SHP77 (cell line): ENCODE measurements around the gene RPL37A.
A peak's percentile ranks its signal among the peaks of the same experiment; 100 is the strongest.

ENCODE experiments used
- DNase-seq, 2 experiments: peaks; one replicate each; lab custom pipeline; 2025; lab: John Stamatoyannopoulos, UW

The RPL37A gene

DNA sequence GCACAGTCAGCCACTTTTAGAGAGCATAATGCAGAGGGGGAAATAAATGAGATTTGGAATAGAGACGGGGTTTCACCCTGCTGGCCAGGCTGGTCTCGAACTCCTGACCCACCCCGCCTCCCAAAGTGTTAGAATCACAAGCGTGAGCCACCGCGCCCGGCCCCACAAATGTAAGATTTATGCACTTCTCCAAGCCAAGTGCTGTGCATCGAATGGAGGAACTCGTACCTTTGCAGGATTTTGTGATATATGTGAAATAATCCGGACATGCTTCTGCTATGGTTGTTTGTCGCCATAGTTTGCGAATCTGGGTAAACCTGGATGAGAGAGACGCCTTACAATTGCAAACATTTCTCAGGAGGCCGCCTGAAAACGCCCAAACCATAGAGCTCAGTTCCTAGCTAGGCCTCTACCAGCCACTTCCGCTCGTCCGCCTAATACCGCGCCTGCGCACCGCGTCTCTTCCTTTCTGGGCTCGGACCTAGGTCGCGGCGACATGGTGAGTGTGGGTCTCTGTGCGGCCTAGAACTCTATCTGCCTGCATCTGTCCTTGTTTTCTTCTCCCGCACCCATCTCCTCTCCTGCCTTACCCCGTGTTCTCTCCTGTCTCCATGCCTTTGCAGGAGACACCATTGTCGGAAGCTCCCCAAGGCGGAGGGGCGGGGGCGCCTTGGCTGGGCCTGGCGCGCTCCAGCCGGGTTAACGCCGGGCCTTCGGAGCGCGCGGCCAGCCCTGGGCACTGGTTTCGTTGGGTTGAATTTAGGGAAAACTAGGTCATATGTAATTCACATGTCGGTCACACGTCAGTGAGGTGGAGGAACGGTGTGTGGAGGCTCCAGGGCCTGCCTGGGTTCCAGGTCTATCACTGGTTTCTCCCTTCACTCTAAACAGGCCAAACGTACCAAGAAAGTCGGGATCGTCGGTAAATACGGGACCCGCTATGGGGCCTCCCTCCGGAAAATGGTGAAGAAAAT, at the start of gene RPL37A:
RPL37A (plus strand) TSS at position 466 of the 974 bp plus-strand sequence; CDS start at position 497, 31 bp downstream.
- DNase-seq = peak; percentile 93

DNA sequence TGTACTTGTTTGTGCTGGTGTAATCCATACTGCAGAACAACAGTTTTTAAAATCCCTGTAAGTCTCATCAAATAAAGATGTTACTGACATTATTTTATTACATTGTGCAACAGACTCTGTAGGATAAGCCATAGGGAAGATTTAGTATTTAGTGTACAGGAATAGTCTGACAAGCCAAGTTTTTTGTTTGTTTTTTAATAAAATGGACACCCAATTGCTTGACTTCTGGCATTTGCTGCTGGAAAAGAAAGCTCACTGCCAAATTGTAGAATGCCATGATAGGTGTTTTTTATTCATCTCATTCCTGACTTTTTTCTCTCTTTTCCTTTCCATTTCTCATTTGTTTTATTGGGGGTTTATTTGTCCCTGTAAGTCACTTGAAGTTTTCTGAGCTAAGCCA, 48.3 kb upstream of the RPL37A start:
- no peak for DNase-seq

DNA sequence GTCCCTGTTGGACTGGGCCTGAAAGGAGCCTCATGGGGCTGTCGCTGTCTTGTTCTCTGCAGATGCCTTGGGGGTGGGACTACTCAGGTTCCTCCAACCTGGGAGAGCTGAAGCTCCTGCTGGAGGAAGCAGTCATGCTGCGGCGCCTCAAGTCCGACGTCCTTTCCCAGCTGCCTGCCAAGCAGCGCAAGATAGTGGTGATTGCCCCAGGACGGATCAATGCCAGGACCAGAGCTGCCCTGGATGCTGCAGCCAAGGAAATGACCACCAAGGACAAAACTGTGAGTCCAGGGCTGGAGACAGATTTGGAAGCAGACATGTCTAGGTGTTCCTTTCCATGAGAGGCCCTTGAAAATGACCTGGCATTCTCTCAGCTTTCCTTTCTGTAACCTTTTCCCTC, 47.9 kb upstream of the RPL37A start:
- DNase-seq = no peak

DNA sequence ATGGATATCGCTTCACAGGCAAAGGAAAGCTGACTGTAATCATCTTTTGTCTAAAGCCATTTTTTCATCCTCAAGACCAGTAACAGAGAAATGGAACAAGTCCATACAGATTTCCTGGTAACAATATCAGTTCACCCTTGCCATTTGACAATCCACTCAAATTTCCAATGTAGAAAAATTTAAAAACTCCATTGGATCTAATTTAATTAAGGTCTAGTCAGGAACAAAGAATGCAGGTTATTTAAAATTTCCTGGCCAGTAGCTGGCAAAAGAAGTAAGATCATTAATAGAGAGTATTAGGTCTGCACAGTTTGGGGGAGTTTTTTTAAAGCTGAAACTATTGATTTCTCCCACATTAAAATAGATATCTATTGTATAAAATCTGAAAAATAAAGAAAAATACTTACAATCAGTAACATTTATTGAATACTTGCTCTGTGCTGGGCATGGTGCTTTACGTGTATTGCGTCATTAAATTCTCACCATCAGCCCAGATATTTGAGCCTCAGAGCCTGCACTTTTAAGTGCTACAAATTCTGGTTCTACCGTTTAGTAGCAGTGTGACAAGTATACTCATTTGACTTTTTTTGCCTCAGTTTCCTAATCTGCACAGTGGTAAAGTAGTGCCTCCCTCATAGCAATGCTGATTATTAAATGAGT, 44.6 kb upstream of the RPL37A start:
- no peak for DNase-seq

DNA sequence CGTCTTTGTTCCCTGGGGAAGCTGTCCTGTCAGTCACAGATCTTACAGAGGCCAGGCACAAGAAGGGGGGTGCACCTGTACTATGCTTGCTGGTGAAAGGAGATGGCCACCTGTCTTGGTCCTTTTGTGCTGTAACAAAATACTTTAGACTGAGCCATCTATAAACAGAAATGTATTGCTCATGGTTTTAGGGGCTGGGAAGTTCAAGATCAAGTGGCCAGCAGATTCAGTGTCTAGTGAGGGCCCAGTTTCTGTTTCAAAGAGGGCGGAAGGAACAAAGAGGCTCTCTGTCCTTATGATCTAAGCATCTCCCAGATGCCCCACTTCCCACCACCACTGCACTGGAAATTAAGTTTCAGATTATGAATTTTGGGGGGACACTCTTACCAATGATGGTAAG, 35.5 kb upstream of the RPL37A start:
- no peak for DNase-seq

DNA sequence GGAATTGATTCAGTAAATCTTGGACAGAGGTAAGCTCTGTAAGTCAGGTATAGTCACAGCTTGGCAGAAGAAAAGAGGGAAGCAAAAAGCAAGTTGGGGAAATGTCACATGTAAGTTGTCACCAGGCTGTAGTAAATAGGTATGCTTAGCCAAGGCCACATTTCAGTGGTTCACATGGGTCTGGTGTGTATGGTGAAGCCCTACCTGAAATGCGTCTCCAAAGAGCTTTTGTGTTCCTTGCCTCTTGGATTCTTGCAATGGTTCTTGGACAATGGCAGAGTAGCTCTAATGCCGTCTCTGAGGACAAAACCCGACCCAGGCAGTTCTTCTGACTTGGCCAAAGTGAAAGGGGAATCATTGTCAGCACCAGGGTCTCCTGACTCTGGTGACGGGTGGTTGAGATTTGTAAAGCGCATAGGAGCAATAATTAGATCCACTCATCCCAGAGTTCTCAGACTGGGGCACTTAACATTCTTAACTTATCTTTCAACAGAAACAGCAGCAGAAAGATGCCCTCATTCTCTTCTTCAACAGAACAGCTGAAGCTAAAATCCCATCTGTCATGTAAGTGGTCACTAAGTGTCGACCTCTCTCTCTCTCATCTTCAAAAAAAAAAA, 34.4 kb upstream of the RPL37A start:
- no peak for DNase-seq

DNA sequence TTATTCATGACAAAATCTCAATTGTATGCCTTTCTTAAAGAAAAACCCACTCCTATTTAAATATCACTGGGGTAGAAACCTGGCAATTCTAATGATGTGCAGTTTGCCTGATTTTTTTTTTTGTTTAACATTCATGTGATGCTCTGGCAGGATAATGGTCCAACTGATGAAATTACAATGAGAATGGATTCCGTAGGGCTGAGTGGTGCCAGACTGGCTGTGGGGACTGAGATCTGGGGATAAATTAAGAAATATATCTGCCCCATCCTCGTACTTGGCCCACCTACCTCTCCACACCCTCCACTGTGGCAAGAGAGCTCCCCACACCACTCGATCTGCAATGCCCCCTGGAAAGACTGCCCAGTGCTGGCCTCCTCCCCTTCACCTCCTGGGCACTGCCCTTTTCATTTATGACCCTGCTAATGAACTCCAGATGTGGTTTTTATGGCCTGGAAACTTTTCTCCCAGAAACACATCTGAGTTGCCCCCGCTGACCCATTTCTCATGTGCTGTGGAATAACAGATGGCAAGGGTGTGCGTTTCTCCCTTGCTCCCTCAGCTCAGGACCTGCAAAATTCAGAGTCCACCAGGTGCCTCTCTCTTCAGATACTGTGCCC, 33.0 kb upstream of the RPL37A start:
- DNase-seq = no peak

DNA sequence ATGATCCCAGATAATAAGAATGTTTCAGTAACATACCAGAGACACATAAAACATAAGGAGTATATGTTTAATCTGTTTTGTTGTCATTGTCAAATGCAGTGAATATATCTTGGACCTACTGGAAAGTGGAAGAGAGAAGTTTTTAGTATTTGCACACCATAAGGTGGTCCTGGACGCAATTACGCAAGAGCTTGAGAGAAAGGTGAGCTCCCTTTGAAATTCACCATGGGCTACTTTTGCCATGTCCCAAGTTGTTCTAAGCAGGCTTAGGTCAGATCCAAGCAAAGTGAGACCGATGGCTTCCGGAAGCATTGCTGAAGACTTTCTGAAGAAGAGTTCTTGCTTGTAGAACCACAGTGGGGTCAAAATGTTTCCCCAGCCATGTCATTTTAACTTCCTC, 30.8 kb upstream of the RPL37A start:
- DNase-seq = no peak

DNA sequence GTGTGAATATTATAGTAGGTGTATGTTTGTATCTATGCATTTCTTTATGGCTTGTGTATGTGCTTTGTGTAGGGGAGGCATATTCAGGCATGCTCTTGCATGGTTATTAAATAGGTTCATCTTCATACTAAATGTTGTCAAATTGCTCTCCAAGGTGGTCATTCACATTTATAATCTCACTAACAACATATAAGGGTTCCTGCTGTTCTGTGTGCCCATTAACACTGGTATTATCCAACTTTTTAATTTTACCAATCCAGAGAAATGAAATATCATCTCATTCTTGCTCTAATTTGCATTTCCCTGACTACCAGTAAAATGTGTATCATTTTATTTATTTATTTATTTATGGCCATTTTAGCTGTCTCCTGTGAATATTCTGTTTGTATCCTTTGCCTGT, 29.0 kb upstream of the RPL37A start:
- no peak for DNase-seq

DNA sequence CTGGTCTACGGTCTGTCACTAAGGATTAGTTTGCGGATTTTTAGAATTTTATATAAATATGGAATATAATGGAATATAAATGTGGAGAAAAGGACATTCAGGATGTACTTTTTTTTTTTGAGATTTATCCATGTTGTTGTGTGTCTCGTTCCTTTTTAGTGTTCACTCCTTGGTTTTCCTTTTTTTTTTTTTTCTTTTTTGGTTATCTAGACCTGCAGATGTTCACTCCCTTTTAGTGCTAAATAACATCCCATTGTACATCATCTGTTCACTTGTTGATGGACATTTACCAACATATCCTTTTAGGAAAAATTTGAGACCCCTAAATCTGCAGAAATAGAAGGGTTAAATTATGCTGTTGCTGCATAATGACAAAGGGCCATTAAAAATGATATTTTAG, 25.5 kb upstream of the RPL37A start:
- no peak for DNase-seq

DNA sequence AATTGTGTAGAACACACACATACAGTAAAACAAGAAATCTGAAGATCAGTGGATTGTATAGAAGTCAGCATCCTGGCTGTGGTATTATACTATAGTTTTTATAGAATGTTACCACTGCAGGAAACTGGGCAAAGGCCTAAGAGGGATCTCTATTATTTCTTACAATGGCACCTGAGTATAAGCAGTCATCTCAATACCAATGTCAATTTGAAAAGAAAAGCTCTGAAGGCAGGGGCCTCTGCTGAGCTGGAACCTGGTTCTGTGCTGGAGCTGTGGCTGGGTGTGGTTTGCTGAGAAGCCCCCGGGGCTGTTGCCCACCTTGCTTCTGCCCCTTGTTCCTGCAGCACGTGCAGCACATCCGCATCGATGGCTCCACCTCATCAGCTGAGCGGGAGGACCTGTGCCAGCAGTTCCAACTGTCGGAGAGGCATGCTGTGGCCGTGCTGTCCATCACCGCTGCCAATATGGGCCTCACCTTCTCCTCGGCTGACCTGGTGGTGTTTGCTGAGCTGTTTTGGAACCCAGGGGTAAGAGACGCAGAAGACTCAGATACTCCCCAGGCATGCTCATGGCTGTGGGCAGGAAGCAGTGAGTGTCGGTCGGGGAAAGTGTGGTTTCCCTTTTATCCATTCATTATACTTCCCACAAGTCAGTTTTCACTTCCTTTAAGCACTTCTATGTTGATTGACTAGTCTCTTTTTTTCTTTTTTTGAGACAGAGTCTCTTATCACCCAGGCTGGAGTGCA, 23.5 kb upstream of the RPL37A start:
- DNase-seq = no peak

DNA sequence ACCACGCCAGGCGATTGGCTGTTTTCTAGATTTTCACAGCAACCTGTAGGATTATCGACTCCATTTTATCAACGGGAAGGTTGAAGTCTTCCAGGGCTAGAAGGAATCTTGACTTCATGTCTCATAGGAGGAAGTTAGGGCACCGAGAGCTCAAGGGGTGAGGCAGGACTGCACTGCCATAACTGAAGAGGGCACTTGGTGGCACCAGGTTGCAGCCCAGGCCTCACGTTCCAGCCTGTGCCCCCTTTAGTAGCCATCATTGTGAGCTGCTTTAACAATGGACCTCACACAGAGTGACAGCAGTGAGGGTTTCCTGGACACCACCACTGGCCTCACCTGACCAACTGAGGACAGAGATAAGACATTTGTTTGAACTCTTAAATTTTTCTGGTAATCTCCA, 22.9 kb upstream of the RPL37A start:
- no peak for DNase-seq

DNA sequence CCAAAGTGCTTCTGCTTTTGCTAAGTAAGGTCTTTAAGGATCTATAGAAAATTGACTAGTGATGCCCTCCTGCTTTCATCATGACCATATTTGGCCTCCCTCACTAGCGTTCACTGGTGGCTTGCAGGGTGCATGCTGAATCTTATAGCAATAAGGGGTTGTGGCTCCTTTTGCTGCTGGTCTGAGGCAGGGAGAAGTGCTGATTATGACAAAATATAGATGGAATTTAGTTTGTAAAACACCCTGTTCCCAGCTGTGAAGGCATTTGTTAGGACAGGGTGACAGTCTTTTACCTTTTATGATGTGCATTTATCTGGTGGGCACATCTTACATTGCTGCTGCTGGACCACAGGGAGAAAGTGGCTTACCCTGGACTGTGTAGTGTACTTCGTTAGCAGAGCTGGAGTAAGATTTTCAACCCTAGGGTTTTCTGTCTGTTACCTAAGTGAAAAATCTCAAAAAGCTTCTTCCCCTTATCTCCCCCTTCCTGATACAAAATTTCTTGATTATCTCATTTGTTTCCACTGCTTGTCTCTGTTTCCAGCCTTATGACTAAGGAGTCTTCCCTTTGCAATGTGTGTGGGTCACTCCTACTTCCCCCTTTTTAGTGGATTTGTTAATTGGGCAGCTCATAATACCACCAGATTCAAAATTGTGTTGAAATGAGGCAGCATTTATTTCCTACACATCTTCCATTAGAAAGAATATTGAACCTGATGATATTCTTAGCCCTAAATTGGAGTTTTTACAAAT, 21.2 kb upstream of the RPL37A start:
- no peak for DNase-seq

DNA sequence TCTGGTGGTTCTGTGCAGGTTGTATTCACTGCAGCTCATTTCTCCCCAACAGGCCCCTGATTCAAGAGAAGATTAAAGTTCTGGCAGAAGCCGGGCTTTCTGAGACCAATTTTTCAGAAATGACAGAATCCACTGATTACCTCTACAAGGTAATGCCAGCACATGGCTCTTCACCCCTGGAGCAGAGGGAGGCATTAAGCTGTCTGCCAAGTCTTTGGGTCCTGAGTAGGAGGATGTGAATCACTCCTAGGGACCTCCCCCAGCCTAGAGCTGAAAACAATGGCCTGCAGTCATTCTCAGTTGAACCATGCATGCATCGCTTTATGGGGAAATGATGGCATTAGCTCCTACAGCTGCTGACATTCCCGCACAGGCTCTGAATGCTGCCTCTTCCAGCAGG, 20.5 kb upstream of the RPL37A start:
- DNase-seq = no peak

DNA sequence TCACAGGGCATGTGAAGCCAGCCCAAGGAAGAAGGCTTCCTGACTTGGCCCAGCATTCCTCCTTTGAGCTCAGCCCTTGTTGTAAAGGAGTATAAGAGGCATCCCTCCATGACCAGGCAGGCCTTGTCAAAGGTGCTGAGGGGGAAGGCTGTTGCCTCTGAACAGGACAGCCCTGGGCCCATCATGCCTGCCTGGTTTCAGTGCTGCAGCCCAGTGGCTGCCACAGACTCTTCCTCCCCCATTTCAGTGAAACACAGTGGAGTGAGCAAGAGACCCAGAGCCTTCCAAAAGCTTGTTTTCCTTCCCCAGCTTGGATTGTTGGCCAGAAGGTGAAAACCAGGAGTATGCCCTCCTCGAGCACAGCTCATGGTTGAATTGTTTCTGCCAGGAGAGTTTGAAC, 19.9 kb upstream of the RPL37A start:
- DNase-seq = no peak

DNA sequence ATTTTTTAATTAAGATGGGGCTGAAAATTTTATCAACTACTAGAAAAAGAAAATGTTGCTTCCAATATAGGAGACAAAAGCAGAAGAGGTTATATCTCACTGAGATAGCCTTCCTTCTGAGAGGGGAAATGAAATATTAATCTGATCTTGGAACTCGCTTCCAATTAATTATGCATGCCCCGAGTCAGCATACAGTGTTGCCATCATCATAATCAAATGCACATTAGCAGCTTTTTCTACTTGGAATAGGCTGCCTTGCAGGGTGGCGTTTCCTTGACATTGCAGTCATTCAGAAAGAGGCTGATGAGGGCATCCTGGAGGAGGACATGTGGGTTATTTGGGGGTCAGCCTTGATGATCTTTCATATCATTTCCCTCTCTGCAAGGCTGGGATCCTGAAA, 18.4 kb upstream of the RPL37A start:
- DNase-seq = no peak

DNA sequence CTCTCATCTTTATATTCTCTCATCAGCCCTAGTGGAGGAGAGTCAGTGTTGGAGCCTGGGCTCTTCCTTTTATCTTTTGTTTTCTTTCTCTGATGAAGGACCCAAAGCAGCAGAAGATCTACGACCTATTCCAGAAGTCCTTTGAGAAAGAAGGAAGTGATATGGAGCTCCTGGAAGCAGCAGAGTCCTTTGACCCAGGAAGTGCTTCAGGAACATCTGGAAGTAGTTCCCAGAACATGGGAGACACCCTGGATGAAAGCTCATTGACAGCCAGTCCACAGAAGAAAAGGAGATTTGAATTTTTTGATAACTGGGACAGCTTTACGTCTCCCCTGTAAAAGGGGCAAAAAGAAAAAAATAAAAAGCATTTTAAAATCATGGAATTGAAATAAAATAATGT, 16.0 kb upstream of the RPL37A start:
- DNase-seq = no peak

DNA sequence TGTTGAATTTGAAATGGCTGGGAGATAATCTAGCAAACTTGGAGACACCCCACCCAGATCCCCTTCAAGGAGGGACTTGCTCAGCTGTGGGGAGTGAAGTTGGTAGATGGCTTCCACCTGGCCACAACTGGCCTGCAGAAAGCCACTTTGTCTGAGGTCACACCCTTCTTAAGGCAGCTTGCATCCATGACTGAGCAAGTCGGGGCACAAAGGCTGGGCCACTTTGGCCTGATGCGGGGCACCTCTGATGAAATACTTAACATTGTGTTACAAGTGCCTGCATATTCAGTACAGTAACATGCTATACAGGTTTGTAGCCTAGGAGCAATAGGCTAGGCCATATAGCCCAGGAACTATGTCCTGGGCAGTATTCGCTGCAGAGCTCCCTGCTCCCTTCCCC, 13.4 kb upstream of the RPL37A start:
- no peak for DNase-seq

DNA sequence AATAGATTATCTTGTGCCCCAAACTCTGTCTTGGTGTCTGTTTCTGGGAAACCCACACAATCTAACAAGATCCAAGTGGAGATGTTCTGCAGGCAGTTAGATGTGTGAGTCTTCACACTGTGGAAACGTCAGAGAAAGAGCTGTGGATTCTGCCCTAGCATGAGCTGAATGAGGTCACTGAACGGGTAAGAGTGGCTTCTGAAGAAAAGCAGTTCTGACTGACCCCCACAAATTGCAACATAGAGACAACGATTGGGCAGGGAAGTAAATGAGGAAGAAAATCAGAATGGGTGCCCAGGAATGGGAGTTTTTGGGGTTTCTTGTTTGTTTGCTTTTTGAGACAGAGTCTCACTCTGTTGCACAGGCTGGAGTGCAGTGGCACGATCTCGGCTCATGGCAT, 12.9 kb upstream of the RPL37A start:
- DNase-seq = no peak

DNA sequence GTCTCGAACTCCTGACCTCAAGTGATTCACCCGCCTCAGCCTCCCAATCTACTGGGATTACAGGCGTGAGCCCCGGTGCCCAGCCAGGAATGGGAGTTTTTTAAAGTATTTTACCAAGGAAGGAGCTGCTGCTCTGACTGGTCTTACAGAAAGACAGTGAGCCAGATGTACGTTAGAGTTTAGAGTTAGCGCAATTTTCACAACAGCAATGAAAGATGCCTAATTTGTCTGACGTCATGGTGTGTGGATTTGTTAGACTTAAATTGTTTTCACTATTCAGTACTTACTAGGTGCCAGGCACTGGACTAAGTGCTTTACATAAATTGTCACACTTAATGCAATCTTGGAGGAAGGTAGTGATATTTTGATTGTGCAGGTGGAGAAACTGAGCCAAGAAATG, 12.4 kb upstream of the RPL37A start:
- DNase-seq = no peak

DNA sequence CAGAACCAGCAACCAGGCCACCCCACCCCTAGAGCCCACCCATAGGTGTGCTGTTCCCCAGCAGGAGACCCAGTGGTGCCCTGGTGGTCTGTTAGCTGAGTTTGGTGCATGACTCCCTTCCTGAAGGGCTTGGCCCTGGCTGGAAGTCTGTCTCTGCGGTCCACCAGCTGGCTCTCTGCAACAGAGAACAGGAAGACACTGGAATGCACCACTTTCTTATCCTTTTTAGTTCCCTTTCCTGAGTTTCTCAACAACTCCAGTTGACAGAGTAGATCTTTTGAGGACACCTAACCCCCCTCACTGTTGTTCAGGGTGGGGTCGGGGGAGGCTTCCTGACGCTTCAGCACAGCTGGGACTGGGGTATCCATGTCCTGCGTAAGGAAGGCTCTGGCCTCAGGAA, 11.9 kb upstream of the RPL37A start:
- DNase-seq = no peak
